Measurements from ENCODE around the gene RYR1.
"Not testable (repeated sequence)": the region's sequence is repeated elsewhere in the genome, so short reads cannot be mapped to it uniquely, and the experiment has no call there.

RYR1 gene

DNA sequence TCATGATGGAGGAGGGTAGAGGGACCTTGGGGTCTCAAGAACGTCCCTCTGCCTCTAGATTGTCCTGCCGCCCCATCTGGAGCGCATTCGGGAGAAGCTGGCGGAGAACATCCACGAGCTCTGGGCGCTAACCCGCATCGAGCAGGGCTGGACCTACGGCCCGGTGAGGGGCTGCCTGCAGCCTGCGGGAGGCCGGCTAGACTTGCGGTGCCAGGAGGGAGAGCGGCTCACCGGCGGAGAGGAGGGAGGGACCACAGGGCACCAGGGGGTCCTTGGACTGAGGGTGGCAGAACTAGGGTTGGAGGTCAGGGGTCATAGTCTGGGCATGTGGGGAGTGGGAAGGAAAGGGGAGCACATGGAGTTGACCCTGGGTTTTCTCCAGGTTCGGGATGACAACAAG, 29.9 kb downstream of the RYR1 start:
- no peak for DNase-seq

DNA sequence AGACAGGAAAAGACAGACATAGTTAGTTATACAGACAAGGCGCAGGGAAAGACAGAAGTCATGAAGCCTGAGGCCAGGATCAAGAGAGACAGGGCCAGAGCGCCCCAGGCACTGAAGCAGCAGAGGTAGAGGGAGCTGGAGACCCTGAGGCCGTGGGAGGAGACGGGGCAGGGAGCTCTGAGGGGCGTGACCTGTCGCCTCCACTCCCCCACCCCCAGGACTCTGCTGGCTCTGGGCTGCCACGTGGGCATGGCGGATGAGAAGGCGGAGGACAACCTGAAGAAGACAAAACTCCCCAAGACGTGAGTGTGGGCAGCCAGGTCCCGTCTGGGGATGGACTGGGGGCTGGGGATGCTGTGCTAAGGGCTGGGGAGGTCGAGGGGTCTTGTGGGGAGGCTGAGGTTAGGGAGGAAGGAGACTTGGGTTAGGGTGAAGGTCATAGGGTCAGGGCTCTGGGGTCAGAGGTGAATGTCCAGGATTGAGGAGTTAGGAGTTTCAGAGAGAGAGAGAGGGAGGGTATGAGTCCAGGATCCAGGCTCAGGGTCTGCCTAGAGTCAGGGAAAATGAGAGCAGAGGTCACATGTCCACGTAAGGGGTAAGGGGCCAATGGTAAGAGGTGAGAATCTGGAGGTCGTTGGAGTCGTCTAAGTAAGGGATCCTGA, 31.1 kb downstream of the RYR1 start:
- DNase-seq: no peak

DNA sequence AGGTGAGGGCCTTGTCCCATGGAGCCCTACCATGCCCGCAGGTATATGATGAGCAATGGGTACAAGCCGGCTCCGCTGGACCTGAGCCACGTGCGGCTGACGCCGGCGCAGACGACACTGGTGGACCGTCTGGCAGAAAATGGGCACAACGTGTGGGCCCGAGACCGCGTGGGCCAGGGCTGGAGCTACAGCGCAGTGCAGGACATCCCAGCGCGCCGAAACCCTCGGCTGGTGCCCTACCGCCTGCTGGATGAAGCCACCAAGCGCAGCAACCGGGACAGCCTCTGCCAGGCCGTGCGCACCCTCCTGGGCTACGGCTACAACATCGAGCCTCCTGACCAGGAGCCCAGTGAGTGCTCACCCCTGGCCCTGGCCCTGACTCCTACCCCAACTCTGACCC, 32.6 kb downstream of the RYR1 start:
- DNase-seq: no peak

DNA sequence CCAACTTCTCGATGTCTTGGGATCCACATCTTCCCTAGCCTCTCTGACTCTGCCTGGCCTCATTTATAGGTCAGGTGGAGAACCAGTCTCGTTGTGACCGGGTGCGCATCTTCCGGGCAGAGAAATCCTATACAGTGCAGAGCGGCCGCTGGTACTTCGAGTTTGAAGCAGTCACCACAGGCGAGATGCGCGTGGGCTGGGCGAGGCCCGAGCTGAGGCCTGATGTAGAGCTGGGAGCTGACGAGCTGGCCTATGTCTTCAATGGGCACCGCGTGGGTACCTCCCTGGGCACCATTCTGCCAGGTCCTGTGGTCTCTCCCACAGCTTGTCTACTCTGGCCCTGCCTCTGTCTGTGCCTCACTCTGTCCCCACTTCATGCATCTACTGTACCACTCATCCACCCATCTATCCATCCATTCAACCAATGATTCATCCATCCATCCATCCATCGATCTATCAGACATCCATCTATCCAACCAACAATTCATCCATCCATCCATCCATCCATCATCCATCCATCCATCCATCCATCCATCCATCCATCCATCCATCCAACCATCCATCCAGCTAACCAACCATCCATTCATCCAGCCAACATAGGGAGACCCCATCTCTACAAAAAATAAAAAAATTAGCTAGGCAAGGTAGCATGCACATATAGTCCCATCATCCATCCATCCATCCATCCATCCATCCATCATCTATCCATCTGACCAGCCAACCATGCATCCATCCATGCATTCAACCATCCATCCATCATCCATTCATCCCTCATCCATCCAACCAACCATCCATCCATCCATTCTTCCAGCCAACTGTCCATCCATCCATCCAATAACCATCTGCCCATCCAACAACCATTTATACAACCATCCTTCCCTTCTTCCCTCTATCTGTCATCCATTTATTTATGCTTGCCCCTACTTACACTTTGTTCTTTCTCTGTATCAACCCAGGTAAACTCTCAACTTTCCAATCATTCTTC, 34.3 kb downstream of the RYR1 start:
- DNase-seq: no peak

DNA sequence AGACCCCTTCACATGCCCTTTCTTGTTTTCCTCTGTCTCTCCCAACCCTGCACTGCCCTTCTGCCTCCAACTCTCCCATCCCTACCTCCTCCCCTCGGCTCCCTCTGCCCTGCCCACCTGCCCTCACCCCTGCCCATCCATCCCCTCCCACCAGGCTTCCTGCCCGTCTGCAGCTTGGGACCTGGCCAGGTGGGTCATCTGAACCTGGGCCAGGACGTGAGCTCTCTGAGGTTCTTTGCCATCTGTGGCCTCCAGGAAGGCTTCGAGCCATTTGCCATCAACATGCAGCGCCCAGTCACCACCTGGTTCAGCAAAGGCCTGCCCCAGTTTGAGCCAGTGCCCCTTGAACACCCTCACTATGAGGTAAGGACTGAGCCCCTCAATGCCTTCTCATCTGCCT, 35.7 kb downstream of the RYR1 start:
- DNase-seq: no peak

DNA sequence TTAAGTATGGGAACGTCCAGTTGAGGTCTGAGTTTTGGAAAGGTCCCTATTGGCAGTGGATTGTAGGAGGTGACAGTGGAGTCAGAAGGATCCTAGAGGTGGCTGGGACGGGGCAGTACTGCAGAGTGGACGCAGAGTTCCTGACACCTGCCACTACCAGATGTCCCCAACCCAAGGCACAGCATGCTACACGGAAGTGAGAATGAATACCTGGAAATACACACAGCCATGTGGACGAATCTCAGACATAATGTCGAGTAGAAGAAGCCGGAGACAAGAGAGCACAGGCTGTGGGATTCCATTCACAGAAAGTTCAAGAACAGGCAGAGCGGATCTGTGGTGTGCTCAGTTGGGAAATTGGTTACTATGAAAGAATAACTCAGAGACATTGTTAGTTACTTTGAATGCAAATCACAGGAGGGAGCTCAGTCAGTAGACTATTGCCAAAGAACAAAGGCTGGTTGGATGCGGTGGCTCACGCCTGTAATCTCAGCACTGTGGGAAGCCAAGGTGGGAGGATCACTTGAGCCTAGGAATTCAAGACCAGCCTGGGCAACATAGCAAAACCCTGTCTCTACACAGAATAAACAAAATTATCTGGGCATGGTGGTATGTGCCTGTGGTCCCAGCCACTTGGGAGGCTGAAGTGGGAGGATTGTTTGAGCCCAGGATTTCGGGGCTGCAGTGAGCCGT, 37.4 kb downstream of the RYR1 start:
- no peak for DNase-seq

DNA sequence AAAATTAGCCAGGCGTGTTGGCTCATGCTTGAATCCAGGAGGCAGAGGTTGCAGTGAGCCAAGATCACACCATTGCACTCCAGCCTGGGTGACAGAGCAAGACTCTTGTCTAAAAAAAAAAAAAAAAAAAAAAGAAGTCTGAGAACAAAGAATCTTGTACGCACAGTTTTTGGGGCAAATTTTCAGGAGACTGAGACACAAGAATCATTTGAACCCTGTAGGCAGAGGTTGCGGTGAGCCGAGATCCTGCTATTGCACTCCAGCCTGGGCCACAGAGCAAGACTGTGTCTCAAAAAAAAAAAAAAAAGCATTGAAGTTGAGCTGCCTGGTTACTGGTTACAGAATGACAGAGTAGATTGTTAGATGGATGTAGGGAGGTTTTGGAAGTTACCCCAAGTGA, 39.2 kb downstream of the RYR1 start:
- DNase-seq: not testable (repeated sequence)

DNA sequence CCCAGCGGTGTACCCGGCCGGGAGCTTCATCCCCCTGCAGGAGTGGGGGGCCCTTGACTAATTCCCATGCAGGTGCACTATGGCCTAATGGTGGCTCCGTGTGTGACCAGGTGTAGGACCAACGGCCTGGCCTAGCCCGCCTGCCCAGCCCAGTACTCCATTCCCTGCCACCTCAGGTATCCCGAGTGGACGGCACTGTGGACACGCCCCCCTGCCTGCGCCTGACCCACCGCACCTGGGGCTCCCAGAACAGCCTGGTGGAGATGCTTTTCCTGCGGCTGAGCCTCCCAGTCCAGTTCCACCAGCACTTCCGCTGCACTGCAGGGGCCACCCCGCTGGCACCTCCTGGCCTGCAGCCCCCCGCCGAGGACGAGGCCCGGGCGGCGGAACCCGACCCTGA, 39.7 kb downstream of the RYR1 start:
- DNase-seq: no peak

DNA sequence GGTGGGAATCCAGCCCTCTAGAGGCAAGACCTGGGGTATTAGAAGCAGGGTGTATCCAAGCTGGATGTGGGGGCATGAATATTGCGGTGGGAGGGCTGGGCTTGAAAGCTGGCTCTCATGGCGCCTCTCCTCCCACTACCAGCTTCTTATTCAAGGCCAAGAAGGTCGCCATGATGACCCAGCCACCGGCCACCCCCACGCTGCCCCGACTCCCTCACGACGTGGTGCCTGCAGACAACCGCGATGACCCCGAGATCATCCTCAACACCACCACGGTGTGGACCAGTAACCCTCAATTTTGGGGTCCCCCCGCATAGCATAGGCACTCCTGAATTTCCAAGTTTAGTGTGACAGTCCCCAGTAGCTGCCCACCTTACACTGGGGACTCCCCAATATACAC, 41.7 kb downstream of the RYR1 start:
- no peak for DNase-seq

DNA sequence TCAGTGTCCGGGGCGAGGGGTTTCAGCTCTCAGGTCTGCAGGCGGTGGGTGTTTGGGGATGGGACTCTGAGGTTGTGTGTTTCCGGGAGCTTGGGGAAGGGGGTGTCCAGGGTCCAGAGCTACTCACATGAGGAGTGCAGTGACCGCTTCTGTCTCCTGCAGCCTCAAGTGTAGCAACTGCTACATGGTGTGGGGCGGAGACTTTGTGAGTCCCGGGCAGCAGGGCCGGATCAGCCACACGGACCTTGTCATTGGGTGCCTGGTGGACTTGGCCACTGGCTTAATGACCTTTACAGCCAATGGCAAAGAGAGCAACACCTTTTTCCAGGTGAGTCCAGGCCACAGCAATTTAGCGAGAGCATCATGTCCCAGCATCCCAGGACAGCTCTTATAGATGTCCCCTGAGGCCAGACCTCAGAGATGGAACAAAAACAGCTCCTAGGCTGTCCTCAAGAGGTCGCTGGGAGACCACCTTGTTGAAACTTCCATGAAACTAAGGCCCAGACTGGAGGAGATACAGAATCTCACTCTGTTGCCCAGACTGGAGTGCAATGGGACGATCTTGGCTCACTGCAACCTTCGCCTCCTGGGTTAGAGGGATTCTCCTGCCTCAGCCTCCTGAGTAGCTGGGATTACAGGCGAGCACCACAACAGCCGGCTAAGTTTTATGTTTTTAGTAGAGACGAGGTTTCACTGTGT, 44.9 kb downstream of the RYR1 start:
- DNase-seq: no peak

DNA sequence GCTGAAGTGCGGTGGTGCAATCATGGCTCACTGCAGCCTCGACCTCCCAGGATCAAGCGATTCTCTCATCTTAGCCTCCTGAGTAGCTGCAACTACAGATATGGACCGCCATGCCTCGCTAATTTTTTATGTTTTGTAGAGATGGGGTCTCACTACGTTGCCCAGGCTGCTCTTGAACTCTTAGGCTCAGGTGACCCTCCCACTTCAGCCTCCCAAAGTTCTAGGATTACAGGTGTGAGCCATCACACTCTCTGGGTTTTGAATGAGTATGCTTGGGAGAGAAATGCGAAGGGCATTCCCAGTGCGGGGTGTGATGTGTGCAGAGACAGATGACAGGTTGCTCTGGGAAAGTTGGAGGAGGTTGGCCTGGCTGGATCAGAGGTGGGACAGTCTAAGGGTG, 49.0 kb downstream of the RYR1 start:
- DNase-seq: no peak

DNA sequence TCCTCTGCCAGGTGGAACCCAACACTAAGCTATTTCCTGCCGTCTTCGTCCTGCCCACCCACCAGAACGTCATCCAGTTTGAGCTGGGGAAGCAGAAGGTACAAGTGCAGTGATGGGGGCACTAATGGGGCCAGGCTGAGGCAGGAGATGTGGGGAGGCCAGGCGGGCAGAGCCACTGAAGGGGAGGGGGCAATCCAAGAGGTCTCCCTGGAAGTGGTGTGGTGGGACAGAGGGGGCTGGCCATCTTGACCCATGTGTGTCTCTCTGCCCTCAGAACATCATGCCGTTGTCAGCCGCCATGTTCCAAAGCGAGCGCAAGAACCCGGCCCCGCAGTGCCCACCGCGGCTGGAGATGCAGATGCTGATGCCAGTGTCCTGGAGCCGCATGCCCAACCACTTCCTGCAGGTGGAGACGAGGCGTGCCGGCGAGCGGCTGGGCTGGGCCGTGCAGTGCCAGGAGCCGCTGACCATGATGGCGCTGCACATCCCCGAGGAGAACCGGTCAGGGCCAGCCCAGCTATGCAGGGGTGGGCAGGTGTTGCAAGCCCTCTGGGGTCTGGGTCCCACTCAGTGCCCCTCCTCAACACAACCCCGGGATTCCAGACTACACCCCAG, 49.6 kb downstream of the RYR1 start:
- no peak for DNase-seq

DNA sequence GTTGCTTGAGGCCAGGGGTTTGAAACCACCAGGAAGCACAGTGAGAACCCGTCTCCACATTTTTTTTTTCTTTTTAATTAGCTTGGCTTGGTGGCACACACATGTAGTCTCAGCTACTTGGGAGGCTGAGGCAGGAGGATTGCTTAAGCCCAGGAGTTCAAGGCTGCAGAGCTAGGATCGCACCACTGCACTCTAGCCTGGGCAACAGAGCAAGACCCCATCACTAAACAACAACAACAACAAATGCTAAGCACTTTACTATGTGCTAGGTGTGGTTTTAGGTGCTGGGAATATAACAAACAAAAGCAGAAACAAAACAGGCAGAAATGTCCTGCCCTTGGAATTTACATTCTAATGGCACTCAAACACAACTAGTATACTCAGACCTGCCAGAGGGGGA, 51.3 kb downstream of the RYR1 start:
- DNase-seq: no peak

DNA sequence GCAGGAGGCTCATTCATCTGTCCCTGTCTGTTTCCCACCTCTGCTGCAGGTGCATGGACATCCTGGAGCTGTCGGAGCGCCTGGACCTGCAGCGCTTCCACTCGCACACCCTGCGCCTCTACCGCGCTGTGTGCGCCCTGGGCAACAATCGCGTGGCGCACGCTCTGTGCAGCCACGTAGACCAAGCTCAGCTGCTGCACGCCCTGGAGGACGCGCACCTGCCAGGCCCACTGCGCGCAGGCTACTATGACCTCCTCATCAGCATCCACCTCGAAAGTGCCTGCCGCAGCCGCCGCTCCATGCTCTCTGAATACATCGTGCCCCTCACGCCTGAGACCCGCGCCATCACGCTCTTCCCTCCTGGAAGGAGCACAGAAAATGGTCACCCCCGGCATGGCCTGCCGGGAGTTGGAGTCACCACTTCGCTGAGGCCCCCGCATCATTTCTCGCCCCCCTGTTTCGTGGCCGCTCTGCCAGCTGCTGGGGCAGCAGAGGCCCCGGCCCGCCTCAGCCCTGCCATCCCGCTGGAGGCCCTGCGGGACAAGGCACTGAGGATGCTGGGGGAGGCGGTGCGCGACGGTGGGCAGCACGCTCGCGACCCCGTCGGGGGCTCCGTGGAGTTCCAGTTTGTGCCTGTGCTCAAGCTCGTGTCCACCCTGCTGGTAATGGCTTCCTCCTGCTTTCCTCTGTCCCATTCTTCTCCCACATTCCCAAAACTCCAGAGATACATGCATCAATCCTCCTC, 52.2 kb downstream of the RYR1 start:
- no peak for DNase-seq

DNA sequence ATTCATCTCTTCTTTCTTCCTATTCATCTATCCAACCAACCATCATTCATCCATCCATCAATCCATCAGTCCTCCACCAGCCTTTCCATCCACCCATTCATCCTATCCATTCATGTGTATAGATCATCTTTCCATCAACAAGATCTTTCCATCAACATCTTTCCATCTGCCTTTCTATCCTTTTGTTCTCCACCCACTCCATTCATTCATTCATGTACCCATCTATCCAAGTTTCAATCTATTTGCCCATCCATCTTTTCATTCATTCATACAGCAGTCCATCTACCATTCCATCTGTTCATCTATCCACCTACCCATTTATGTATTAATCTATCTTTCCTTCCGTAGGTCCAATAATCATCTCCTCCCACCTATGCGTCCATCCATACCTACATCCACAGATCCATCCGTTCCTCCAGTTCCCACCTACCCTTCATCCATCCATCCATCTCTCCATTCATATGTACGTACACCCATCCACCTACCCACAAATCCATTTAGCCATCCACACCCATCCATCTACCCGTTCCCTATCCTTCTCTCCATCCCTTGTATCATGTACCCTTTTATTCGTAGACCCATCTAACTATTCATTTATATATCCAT, 53.3 kb downstream of the RYR1 start:
- DNase-seq: no peak

DNA sequence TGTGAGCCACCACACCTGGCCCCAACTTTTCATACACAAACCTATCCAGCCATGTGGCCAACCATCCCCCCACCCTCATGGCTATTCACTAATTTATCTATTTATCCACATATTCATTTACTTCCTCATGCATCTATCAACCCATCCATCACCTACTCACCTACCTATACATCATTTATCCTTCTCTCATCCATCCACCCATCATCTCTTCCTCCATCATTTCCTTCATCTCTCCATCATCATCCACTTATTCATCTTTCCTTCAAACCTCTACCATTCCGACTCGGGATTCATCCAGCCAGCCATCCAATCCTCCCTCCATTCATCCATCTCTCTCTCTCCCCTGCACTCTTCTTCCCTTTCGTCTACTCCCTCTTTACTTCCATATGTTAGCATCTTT, 54.6 kb downstream of the RYR1 start:
- no peak for DNase-seq

DNA sequence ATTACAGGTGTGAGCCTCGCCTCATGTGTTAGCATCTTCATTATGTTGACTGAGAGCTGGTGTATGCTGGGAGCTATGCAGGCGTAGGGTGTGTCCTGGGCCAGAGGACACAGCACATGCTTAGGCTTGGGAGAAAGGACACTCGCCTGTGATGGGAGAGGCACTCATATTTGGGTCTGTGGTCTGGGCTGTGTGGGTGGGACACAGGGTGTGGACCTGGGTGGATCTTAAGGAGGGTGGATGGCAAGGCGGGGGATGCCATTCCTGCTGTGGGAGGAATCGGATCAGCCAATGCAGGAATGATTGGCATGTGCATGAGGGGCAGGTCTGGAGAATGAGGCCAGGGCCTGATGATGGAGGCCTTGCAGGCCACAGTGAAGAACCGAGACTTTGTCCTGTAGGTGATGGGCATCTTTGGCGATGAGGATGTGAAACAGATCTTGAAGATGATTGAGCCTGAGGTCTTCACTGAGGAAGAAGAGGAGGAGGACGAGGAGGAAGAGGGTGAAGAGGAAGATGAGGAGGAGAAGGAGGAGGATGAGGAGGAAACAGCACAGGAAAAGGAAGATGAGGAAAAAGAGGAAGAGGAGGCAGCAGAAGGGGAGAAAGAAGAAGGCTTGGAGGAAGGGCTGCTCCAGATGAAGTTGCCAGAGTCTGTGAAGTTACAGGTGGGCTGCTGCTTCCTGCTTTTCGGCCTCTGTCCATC, 55.4 kb downstream of the RYR1 start:
- DNase-seq: no peak

DNA sequence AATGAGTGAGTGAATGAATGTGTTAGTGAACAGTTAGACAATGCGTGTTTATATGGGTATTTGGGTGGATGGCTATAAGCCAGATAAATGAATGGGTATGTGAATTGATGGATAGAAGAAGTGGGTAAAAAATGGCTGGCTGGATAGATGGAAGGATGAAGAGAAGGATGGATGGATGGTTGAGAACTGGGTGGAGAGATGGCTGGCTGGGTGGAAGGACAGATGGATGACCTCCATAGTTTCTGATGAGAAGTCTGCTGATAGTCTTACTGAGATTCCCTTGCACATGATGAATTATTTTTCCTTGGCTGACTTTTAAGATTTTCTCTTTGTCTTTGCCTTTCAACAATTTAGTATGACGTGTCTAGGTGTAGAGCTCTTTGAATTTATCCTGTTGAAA, 57.4 kb downstream of the RYR1 start:
- DNase-seq: no peak

DNA sequence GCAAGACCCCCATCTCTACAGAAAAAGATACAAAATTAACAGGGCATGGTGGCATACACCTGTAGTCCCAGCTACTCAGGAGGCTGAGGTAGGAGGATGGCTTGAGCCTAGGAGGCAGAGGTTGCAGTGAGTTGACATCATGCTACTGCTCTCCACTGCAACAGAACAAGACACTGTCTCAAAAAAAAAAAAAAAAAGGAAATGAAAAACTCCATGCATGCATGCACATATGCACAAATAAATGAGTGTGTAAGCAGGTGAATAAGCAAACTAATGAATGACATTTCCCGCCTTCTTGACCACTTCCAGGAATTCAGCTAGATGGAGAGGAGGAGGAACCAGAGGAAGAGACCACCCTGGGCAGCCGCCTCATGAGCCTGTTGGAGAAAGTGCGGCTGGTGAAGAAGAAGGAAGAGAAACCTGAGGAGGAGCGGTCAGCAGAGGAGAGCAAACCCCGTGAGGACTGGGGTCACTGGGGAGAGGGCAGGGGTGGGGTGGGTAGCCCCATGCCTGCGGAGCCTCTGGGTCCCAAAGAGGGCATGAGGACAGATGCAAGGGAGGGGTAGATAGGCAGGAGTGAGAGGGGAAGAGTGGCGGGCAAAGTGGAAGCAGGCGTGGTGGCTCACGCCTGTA, 58.8 kb downstream of the RYR1 start:
- no peak for DNase-seq

DNA sequence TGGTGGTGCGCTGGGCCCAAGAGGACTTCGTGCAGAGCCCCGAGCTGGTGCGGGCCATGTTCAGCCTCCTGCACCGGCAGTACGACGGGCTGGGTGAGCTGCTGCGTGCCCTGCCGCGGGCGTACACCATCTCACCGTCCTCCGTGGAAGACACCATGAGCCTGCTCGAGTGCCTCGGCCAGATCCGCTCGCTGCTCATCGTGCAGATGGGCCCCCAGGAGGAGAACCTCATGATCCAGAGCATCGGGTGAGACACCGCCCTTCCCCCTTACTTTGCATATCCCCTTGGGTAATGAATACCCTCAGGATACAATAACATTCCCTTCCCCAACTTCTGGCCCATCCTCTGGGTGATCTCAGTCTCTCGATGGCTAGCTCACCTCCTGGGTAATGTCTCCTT, 60.9 kb downstream of the RYR1 start:
- DNase-seq: no peak
